ENCODE measurements around the gene DARS2.
"Not testable (repeated sequence)": the region's sequence is repeated elsewhere in the genome, so short reads cannot be mapped to it uniquely, and the experiment has no call there.

Gene DARS2, protein sequence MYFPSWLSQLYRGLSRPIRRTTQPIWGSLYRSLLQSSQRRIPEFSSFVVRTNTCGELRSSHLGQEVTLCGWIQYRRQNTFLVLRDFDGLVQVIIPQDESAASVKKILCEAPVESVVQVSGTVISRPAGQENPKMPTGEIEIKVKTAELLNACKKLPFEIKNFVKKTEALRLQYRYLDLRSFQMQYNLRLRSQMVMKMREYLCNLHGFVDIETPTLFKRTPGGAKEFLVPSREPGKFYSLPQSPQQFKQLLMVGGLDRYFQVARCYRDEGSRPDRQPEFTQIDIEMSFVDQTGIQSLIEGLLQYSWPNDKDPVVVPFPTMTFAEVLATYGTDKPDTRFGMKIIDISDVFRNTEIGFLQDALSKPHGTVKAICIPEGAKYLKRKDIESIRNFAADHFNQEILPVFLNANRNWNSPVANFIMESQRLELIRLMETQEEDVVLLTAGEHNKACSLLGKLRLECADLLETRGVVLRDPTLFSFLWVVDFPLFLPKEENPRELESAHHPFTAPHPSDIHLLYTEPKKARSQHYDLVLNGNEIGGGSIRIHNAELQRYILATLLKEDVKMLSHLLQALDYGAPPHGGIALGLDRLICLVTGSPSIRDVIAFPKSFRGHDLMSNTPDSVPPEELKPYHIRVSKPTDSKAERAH

GRCh38 chr1:173824315-173825081, at the start of gene DARS2, which contains the start of gene CENPL:
TSS of gene DARS2 (plus strand) at chr1:173824673. CDS start at chr1:173825230, 557 bp downstream.
TSS of gene CENPL (minus strand) at chr1:173824883. CDS start at chr1:173811299, 13,584 bp downstream.
- peak; percentile 97 for DNase-seq

GRCh38 chr1:173775578-173776226, 48.8 kb upstream of the DARS2 start:
- no peak for DNase-seq

DNA sequence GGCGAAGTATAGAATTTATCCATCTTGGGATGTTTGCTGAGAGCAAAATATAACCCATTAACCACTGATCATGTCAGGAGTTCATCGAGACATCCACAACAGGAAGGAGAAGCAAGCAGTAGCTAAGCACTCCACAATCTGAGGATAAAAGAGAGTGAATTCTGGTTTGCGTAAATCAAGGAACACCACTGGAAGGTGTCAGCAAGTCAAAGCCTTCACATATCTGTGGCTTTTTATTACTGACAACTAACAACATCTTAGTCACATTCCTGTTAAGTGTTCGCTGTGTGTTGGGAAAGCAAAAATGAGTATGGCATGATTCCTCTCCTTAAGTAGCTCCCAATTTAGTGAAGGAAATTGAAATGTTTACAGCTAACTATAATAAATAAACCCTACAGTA, 44.5 kb upstream of the DARS2 start:
- DNase-seq: no peak

DNA sequence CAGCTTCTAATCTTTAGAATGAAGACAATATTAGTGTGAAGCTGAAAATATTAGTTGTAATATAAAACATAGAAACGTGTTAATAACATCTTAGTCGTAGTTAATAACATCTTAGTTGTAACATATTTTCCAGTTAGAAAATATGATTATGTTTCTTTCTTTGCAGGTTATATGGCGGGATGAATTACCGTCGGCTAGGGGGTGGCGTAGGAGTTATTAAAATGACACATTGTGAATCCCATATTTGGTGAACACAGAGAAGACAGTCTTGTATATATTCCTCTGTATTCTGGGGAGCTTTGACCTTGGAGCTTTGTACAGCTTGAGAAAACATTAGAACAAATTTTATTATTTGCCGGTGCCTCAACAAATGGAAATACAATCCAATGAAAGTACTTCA, 39.5 kb upstream of the DARS2 start:
- DNase-seq: no peak

- DNase-seq: no peak
These were observed 34.6 kb upstream of the DARS2 start for GRCh38 chr1:173789841-173790240.

DNA sequence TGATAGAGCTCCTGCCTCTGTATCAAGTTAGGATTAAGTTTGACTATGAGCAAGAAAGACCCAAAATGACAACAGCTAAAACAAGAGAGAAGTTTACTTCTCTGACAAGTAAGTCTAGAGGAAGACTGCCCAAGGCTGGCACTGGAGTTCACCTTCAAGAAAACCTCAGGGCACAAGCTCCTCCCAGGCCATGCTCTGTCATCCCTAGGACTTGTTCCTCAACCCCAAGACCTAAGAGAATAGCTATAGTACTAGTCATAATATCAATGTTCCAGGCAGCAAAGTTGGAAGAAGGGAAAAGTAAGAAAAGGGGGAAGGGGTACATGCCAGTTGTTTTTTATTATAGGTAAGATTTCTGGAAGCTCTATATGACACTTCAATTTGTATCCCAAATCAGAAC, 26.4 kb upstream of the DARS2 start:
- DNase-seq: no peak

GRCh38 chr1:173799995-173800394, 24.5 kb upstream of the DARS2 start:
- DNase-seq: not testable (repeated sequence)

DNA sequence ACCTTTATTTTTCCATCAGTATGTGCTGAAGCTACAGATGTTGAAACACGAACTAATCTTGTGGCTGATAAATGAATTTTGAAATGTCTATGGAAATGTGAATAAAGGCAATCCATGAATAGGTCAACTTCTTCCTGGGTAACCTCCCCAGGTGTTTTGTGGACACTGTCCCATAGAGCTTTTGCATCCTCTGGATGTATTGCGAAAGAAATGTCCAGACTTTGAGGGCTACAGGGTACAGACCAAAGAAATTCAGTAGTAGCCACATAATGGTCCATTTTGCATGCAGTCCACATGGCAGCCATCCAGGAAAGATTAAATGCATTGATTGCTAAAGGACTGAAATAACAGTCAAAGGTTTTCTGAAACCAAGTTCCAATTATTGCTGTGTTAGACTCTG, 21.5 kb upstream of the DARS2 start:
- DNase-seq: no peak

GRCh38 chr1:173813654-173814053, 10.8 kb upstream of the DARS2 start:
- not testable (repeated sequence) for DNase-seq

- no peak for DNase-seq
These were observed 6.0 kb upstream of the DARS2 start for GRCh38 chr1:173818459-173818858.

- no peak for DNase-seq
These were observed 2.8 kb upstream of the DARS2 start for GRCh38 chr1:173821680-173822079.

DNA sequence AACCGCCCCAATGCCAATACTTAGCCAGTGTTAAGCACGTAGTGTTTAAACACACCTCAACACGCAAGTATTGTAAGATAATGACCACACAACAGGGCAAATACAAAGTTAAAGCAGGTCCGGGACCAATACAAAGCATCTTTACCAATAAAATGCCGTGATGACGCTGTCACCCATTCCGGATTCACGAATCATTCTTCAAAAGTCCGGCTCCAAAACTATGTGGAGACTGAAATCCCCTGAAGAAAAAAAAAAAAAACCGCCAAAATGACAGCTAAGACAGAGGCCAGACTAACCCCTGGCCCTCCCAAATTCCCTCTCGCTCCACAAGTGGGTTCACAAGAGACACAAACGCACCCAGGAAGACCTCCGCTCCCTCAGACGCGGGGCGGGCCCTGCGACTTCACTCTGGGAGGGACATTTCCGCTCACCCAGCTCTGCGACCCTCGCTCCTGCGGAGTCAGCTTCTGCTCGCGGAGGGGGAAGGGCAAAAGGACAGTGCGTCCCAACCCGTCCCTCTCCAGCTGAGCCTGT, 625 bp upstream of the DARS2 start:
- no peak for DNase-seq

- no peak for DNase-seq
These were observed 3.1 kb downstream of the DARS2 start for GRCh38 chr1:173827611-173828010.

GRCh38 chr1:173832748-173833147, 8.3 kb downstream of the DARS2 start:
- DNase-seq: no peak

DNA sequence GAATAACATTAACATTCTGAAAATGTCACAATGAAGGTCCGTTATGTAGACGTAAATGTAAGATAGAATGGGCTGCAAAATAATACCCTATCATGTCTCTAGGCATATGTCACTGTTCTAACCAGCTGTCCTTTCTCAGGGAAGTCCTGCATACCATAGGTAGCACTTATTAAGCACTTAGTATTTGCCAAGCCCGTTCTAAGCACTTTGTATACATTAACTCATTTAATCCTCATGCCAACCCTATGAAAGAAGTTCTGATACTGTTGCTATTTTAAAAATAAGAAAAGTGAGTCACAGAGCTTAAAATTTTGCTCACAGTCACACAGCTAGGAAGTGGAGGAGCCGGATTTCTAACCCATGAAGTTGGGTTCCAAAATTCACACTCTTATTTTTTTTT, 27.6 kb downstream of the DARS2 start:
- no peak for DNase-seq

DNA sequence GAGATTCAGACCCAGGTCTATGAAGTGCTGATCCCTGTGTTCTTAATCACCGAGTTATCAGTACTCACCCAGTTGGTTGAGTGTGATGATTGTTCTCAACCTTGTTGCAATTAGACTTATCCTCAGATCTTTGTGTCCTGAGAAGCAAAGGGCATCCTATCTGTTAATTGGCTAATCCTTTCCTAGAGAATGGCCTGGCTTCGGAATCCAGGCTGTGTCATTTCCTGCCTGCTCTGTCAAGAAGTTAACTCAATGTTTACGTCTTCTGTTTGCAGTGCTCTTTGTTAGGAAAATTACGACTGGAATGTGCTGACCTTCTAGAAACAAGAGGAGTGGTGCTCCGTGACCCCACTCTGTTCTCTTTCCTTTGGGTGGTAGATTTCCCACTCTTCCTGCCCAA, 28.6 kb downstream of the DARS2 start:
- no peak for DNase-seq

- DNase-seq: no peak
These were observed 31.5 kb downstream of the DARS2 start for GRCh38 chr1:173856014-173856413.

DNA sequence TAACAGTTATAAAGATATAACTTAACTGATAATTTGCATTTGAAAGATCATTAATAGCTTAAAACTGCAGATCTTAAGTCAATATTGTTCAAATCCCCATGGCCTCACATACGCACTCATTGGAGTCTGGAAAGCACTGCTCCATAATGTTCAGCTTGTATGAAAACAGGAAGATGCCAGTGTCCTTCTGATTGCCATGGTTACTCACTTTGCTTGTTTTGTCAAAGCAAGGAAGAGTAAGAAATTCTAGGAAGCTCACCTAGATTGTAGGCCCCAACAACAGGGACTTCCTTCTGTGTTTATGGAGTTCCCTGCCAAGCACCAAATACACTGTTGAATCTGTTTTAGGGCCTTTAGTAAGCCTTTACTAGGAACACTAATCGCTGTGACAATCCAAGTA, 32.4 kb downstream of the DARS2 start:
- no peak for DNase-seq

GRCh38 chr1:173857363-173857917, 33.0 kb downstream of the DARS2 start:
- no peak for DNase-seq

DNA sequence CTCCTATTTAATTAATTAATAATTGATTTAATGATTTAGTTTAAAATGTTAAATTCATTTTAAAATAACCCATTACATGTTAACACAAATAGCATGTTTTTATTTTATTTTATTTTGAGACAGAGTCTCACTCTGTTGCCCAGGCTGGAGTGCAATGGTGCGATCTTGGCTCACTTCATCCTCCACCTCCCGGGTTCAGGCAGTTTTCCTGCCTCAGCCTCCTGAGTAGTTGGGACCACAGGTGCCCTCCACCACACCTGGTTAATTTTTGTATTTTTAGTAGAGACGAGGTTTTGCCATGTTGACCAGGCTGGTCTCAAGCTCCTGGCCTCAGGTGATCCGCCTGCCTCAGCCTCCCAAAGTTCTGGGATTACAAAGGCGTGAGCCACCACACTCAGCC, 35.1 kb downstream of the DARS2 start:
- not testable (repeated sequence) for DNase-seq

DNA sequence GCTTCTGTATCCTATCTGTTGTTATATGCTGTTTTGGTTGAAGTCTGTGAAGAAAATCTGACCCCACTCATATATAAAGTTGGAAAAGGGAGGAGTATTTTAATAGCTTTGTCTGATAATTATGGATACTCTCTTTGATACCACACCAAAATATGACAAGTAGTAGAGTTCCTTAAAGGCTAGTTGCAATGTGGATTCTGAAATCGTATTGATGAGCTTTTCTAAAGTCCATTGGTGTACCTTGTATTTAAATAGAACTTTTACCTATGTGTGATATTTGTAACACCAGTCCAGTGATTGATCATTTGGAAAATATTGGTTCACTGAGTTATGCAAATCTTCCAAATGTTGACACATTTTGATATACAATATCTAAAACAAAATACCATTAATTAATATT, 35.6 kb downstream of the DARS2 start:
- no peak for DNase-seq

- DNase-seq: no peak
These were observed 37.3 kb downstream of the DARS2 start for GRCh38 chr1:173861731-173862145.

Data from NCI-H146 (cell line).